Measurements from ENCODE around the gene GDF7.

The GDF7 gene

DNA sequence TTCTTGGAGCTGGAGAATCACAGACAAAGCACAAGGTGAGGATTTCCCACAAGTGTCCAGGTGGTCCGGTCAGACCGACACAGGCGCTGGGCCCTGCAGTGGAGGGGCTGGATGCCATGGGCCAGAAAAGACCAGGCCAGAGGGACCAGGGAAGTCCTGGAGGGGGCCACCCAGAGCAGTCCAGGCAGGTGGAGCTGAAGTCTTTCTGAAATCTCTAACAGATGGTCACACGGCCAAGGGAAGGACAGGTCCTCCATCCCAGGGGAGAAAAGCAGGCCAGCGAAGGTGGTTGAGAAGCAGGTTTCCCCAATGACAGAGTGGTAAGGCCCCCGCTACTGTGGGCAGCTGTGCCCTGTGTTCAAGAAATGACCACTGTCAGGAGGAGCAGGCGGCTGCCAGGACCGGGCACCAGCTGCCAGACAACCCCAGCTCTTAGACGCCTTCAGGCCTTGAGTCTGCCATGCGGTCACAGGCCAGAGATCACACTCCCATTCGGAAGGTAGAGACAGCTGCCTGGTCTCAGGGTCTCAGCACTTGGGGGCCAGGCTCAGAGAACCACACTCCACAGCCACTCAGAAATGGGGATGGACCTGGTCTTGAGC lies 42.0 kb upstream of the GDF7 start:
- H3K9me3 Mint-ChIP-seq: no peaks in the 10 kb centered on the region
- no peak overlapping the region for H3K4me3 Mint-ChIP-seq
- no peak for DNase-seq
- H3K4me1 Mint-ChIP-seq (ENCODE audit: low read depth): no peaks in the 10 kb centered on the region
- no peak overlapping the region for H3K27ac Mint-ChIP-seq
- peaks cover 43% of the 10 kb centered on the region for H3K36me3 Mint-ChIP-seq (ENCODE audit: low read depth)
- H3K27me3 Mint-ChIP-seq: no peaks in the 10 kb centered on the region

- Mint-ChIP-seq H3K4me3 (no peak overlapping the region), H3K27ac (no peak overlapping the region), H3K27me3 (no peaks in the 10 kb centered on the region), H3K36me3 (ENCODE audit: low read depth) (peaks cover 36% of the 10 kb centered on the region), H3K4me1 (ENCODE audit: low read depth) (no peaks in the 10 kb centered on the region), H3K9me3 (no peaks in the 10 kb centered on the region)
- DNase-seq: no peak
Measured at GRCh38 chr2:20625491-20626391, 41.2 kb upstream of the GDF7 start.

DNA sequence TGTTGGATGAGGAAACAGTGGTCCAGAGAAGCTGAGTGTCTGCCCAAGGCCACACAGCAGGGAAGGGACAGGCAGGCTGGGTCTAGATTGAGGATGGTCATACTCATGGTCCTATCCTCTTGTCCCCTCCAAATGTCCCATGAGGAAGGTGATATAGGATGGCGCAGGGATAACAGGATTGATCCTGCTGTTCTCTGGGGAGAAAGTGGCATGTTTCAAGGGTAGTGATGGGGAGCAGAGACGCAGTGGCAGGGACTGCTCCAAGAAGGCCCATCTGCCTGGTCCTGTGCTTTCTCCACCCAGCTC lies 40.6 kb upstream of the GDF7 start:
- Mint-ChIP-seq H3K4me3 (no peak overlapping the region), H3K4me1 (ENCODE audit: low read depth) (no peaks in the 10 kb centered on the region), H3K9me3 (no peaks in the 10 kb centered on the region), H3K36me3 (ENCODE audit: low read depth) (peaks cover 30% of the 10 kb centered on the region), H3K27ac (no peak overlapping the region), H3K27me3 (no peaks in the 10 kb centered on the region)
- DNase-seq: no peak

GRCh38 chr2:20626698-20627513 lies 40.0 kb upstream of the GDF7 start:
- Mint-ChIP-seq H3K27ac (no peak overlapping the region), H3K9me3 (no peaks in the 10 kb centered on the region), H3K27me3 (no peaks in the 10 kb centered on the region), H3K4me3 (no peak overlapping the region), H3K36me3 (ENCODE audit: low read depth) (peaks cover 26% of the 10 kb centered on the region), H3K4me1 (ENCODE audit: low read depth) (no peaks in the 10 kb centered on the region)
- no peak for DNase-seq

GRCh38 chr2:20627712-20628380 lies 39.1 kb upstream of the GDF7 start:
- Mint-ChIP-seq H3K36me3 (ENCODE audit: low read depth) (peaks cover 16% of the 10 kb centered on the region), H3K4me3 (no peak overlapping the region), H3K27me3 (no peaks in the 10 kb centered on the region), H3K4me1 (ENCODE audit: low read depth) (no peaks in the 10 kb centered on the region), H3K9me3 (no peaks in the 10 kb centered on the region), H3K27ac (no peak overlapping the region)
- no peak for DNase-seq

DNA sequence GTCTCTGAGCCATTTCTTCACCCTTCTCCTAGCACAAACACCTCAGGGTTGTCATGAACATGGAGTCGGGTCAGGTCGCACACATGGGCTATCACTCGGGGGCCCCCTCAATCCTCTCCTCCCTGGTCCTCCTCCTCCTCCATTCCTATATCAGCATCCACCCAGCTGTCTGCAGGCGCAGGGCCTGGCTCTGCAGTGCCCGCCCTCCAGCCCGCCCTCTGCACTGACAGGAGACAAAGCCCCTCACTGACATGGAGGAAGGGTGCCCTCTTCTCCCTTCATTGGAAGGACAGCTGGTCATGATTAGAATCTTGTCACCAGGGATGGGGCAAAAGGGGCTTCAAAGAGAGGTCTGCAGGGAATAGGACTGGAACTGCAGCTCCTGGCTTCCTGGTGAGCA lies 37.8 kb upstream of the GDF7 start:
- Mint-ChIP-seq H3K4me3 (no peak overlapping the region), H3K9me3 (no peaks in the 10 kb centered on the region), H3K27me3 (no peaks in the 10 kb centered on the region), H3K36me3 (ENCODE audit: low read depth) (peaks cover 12% of the 10 kb centered on the region), H3K4me1 (ENCODE audit: low read depth) (no peaks in the 10 kb centered on the region), H3K27ac (no peak overlapping the region)
- no peak for DNase-seq

GRCh38 chr2:20629581-20630171 lies 37.3 kb upstream of the GDF7 start:
- H3K9me3 Mint-ChIP-seq: no peaks in the 10 kb centered on the region
- H3K27ac Mint-ChIP-seq: no peak overlapping the region
- DNase-seq: no peak
- H3K4me3 Mint-ChIP-seq: no peak overlapping the region
- H3K4me1 Mint-ChIP-seq (ENCODE audit: low read depth): no peaks in the 10 kb centered on the region
- H3K27me3 Mint-ChIP-seq: no peaks in the 10 kb centered on the region
- H3K36me3 Mint-ChIP-seq (ENCODE audit: low read depth): peaks cover 7% of the 10 kb centered on the region

DNA sequence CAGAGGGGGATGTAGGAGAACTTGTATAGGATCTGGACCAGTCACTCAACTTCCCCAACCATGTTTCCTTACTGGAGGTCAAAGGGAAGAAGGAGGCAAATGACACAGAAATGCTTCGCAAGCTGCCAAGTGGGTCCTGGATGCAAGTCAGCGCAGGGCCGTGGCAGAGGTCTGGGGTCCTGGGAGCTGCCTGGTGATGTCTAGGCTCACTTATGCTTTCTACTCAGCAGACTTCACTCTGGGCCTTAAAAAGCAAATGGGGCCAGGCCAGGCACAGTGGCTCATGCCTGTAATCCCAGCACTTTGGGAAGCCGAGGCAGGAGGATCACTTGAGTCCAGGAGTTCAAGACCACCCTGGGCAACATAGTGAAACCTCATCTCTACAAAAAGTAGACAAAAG lies 36.0 kb upstream of the GDF7 start:
- Mint-ChIP-seq H3K27ac (no peak overlapping the region), H3K4me1 (ENCODE audit: low read depth) (peaks cover 1% of the 10 kb centered on the region), H3K4me3 (no peak overlapping the region), H3K9me3 (no peaks in the 10 kb centered on the region), H3K36me3 (ENCODE audit: low read depth) (peaks cover 15% of the 10 kb centered on the region), H3K27me3 (no peaks in the 10 kb centered on the region)
- no peak for DNase-seq

DNA sequence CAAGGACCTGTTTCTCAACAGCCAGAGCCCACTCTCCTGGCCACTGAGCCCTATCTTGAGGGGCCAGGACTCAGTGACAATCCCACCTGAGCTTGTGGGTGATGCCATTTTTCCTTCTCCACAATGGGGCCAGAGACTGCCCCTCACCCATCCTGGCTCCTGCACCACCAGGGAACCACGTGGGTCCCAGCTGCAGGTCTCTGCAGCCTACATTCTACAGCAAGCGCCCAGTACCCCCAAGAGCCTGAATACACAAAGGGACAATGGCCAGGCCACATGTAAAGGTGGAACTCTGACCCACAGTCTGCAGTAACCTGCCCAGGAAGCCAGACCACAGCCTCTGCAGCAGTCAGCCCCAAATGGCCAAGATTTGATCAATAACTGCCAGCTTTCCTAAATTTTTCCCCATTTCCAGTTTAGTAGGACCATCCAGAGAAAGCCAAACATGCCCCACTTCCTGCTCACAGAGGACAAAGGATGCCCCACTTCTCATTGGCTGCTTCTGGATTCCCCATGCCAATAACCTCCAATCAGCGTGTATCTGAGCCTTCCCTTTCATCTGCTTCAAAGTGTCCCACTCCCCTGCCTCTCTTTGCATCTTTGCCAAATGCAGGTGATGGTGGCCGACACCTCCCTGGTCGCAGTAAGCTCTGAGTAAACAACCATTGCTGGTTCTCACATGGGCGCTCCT lies 35.2 kb upstream of the GDF7 start:
- H3K9me3 Mint-ChIP-seq: no peaks in the 10 kb centered on the region
- no peaks in the 10 kb centered on the region for H3K27me3 Mint-ChIP-seq
- no peak overlapping the region for H3K4me3 Mint-ChIP-seq
- peaks cover 2% of the 10 kb centered on the region for H3K4me1 Mint-ChIP-seq (ENCODE audit: low read depth)
- H3K36me3 Mint-ChIP-seq (ENCODE audit: low read depth): peaks cover 18% of the 10 kb centered on the region
- no peak overlapping the region for H3K27ac Mint-ChIP-seq
- DNase-seq: no peak

DNA sequence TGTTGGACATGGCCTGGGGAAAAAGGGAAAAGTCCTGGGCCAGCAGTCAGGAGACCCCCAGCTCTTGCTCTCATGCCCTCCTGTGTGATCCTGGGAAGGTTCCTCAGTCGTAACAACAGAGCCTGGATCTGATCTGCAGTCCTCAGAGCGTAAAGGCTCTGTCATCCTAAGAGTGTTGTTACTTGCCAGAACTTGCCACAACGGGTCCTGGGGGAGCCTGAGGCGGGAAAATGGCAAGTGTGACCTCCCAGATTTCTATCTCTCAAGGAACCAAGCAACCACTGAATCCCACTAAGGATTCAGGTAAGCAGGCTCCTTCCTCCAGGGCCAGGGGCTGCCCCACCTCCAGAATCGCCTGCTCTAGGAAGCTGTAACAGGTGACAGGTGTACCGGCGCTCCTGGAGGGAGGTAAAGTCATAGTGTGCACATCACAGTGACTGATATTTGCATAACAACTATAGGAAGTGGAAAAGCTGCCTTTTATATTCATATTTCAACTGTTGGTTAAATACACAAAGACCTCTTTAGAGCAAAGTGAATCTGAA lies 34.4 kb upstream of the GDF7 start:
- H3K4me1 Mint-ChIP-seq (ENCODE audit: low read depth): peaks cover 2% of the 10 kb centered on the region
- no peak overlapping the region for H3K4me3 Mint-ChIP-seq
- no peaks in the 10 kb centered on the region for H3K9me3 Mint-ChIP-seq
- no peaks in the 10 kb centered on the region for H3K27me3 Mint-ChIP-seq
- H3K27ac Mint-ChIP-seq: no peak overlapping the region
- DNase-seq: no peak
- H3K36me3 Mint-ChIP-seq (ENCODE audit: low read depth): peaks cover 22% of the 10 kb centered on the region

GRCh38 chr2:20633001-20633400 lies 33.9 kb upstream of the GDF7 start:
- Mint-ChIP-seq H3K4me1 (ENCODE audit: low read depth) (peaks cover 2% of the 10 kb centered on the region), H3K9me3 (no peaks in the 10 kb centered on the region), H3K27me3 (no peaks in the 10 kb centered on the region), H3K27ac (no peak overlapping the region), H3K36me3 (ENCODE audit: low read depth) (peaks cover 27% of the 10 kb centered on the region), H3K4me3 (no peak overlapping the region)
- no peak for DNase-seq

DNA sequence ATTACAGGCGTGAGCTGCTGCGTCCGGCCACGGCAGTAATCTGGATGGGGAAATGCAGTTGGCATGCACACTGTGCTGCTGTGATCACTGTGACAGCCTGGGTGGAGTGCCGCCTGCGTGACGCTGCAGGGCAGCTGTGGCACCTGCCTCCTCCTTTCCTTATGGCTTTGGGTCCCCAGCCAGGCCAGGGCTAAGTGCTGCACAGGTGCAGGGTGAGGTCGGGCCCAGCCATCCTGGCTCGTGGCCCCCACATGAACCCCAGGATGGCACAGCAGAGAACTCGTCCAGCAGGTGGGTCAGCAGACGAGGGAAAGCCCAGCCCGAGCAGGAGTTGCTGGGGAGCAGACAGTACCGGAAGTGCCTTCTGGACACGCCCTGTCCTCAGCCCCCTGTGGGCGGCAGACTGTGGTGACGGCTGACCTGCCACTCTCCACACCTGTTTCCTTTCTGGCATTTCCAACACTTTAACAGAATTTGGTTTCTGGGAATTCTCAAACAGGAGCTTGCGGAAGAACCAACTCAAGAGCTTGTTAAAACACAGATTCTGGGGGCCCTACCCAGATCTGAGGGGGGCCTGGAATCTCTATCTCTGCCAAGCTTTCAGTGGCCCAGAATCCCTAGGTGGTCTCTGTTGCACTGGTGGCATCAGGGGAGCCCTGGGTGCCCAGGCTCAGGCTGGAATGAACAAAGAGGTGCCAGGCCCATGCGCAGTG lies 33.0 kb upstream of the GDF7 start:
- no peak for DNase-seq
- Mint-ChIP-seq H3K4me1 (ENCODE audit: low read depth) (peaks cover 2% of the 10 kb centered on the region), H3K36me3 (ENCODE audit: low read depth) (peaks cover 31% of the 10 kb centered on the region), H3K27ac (no peak overlapping the region), H3K4me3 (no peak overlapping the region), H3K9me3 (no peaks in the 10 kb centered on the region), H3K27me3 (no peaks in the 10 kb centered on the region)

DNA sequence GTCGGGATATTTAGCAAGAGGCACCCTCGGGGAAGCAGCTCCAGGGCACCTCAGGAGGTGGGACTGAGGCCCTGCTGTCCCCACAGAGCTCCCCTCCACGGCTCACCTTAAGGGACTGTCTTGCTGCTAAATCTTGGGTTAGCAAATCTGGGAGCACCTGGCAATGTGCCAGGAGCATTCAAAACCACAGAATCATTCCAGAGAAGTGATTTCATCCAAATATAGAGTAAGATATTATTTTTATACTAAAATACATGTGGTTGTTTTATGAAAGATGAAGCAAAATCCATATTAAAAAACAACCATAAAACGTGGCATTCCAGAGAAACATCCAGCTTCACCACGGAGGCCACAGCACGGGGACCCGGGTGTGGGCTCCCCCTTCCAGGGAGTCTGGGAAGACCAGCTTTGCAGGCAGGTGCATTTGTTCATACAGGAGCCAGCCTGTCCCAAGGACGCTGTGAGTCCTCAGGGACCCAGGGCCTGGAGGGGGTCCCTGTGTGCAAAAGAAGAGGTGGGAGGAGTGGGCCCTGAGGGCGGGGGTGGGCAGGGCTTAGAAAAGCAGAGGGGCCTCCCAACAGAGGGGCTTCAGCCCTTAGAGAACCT lies 32.3 kb upstream of the GDF7 start:
- Mint-ChIP-seq H3K36me3 (ENCODE audit: low read depth) (peaks cover 34% of the 10 kb centered on the region), H3K27ac (no peak overlapping the region), H3K9me3 (no peaks in the 10 kb centered on the region), H3K4me1 (ENCODE audit: low read depth) (peaks cover 2% of the 10 kb centered on the region), H3K4me3 (no peak overlapping the region), H3K27me3 (no peaks in the 10 kb centered on the region)
- no peak for DNase-seq
